HG02763 (cell line): ENCODE results near the gene SNX15.
"Not testable (repeated sequence)": the region's sequence is repeated elsewhere in the genome, so short reads cannot be mapped to it uniquely, and the experiment has no call there.

Source experiments
- ATAC-seq: cut with Tn5 transposase; IDR thresholded peaks from one replicate; pipeline ENCODE4 v1.9.1; 2021; ENCODE audit warnings: mild to moderate bottlenecking, moderate library complexity; ENCODE audit not compliant: unreplicated experiment

Gene SNX15

GRCh38 chr11:65014726-65015227 lies 12.5 kb upstream of the SNX15 start:
- ATAC-seq = peak; percentile 3

DNA sequence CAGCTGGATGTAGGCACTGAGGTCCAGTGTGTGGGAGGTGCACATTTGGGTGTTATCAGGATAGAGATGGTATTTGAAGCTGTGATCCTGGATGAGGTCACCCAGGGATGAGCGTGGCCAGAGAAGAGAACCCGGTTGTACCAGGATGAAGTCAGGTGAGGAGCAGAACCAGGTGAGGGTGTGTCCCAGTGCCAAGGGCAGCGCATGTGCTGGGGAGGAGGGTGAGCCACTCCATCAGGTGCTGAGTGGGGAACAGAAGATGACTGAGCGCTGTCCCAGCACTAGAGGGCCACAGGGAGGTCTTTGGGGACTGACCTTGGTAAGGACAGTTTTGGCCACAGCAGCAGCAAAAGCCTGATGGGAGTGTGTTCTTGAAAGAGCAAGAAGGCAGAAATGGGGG lies 10.5 kb upstream of the SNX15 start:
- no peak for ATAC-seq

DNA sequence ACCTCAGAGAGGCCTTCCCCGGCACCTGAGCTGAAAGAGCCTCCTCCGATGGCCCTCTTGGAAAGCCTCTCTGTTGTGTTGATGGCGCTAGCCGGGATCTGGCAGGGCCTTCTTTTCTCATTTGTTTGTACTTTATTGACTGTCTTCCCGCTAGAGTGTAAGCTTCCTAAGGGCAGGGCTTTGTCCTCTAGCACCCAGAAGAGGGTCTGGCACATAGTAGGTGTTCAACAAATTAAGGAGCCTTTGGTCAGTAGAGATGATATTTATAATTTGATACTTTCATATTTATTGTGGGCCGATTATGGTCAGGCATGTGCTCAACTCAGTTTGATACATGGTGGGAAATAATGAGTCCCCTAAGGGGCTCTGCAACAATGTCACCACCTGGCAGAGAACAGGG lies 9.3 kb upstream of the SNX15 start:
- ATAC-seq = no peak

- ATAC-seq = no peak
Measured at GRCh38 chr11:65019824-65020223, 7.4 kb upstream of the SNX15 start.

DNA sequence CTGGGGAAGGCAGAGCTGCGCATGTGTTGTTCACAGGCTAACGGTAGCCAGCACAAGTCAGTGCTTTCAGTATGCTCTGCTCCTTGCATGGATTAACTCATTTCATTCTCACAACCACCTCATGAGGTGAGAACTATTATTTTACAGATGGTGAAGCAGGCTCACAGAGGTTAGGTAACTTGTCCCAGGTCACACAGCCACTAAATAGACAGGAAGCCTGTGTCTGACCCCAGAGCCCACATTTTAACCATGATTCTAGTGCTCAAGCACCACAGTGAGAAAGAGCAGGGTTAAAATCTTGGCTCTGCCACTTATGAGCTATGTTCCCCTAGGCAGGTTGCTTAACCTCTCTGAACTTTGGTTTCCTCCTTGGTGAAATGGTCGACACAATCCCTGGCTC lies 6.2 kb upstream of the SNX15 start:
- no peak for ATAC-seq

GRCh38 chr11:65021509-65021908 lies 5.7 kb upstream of the SNX15 start:
- ATAC-seq = no peak

- not testable (repeated sequence) for ATAC-seq
Measured at GRCh38 chr11:65023502-65023901, 3.7 kb upstream of the SNX15 start.

- no peak for ATAC-seq
Measured at GRCh38 chr11:65026810-65027209, 429 bp upstream of the SNX15 start.

DNA sequence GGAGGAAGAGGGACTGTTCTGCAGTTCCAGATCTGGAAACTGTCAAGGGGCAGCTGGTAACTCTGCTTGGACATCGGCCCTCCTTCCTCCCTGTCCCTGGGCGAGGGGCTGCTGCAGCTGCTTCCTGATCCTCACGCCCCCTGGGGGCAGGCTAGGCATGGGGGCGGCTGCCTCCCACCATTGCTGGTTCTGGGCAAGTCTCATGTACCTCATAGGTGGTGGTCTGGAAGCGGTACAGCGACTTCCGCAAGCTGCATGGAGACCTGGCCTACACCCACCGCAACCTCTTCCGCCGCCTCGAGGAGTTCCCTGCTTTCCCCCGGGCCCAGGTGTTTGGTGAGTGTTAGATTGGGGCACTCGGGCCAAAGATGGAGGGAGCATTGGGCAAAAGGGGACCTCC lies 5.0 kb downstream of the SNX15 start:
- ATAC-seq = no peak

GRCh38 chr11:65034423-65034822 lies 7.2 kb downstream of the SNX15 start:
- no peak for ATAC-seq

- no peak for ATAC-seq
Measured at GRCh38 chr11:65035579-65035978, 8.3 kb downstream of the SNX15 start.

DNA sequence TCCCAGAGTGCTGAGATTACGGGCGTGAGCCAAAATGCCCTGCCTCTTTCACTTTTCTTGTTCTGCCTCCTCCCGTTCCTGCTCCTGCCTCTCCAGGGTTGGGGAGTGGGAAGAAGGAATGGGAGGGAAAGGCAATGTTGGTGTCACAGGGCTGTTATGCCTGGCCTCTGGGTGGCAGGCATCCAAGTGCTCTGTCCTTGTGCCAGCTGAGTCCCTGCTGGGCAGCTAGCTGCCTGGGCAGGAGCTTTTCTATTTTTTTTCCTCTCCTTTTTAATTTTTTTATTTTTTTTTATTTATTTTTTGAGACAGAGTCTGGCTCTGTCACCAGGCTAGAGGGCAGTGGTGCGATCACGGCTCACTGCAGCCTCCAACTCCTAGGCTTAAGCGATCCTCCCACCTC lies 9.7 kb downstream of the SNX15 start:
- ATAC-seq = no peak

DNA sequence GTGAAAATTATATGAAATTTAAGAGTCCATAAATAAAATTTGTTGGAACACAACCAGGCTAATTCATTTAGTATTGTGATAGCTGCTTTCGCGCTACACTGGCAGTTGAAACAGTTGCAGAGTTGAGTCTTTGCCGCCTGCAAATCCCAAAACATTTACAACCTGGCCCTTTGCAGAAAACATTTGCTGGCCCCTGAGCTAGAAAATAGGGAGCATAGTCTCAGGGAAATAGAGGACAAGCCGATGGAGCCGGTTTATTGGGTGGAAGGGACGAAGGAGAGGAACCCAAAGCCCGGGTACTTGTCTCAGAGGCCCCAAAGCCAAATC lies 13.2 kb downstream of the SNX15 start:
- ATAC-seq = no peak

DNA sequence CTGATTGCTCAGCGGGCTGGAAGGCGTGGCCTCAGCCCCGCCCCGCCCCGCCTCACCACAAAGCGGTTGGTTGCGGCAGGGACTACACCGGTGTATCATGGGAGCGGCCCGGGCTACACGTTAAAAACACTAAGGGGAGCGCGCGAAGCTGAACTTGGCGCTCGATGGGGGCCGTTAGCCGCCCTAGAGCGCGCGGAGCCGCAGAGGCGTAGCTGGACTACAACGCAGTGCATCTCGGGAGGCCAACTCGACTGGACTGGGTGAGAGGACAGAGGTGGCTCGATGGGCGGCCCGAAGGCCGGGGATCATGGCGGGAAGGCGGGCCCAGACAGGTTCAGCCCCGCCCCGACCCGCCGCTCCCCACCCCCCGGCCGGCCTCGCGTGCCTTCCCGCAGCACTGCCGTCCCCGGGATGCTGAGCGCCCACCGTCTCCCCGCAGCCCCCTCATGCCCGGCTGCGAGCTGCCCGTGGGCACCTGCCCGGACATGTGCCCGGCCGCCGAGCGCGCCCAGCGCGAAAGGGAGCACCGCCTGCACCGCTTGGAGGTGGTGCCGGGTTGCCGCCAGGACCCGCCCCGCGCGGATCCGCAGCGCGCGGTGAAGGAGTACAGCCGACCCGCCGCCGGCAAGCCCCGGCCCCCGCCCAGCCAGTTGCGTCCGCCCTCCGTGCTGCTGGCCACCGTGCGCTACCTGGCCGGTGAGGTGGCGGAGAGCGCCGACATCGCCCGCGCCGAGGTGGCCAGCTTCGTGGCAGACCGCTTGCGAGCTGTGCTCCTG lies 13.8 kb downstream of the SNX15 start, which contains the start of gene SAC3D1:
Gene SAC3D1 (plus strand): TSS at position 364 of the 776 bp plus-strand sequence. CDS start 83 bp downstream, at position 447.
- peak; percentile 81 for ATAC-seq

- ATAC-seq = no peak
Measured at GRCh38 chr11:65042891-65043290, 15.7 kb downstream of the SNX15 start.

- ATAC-seq = no peak
Measured at GRCh38 chr11:65043881-65044501, 16.8 kb downstream of the SNX15 start.

- no peak for ATAC-seq
Measured at GRCh38 chr11:65045061-65045460, 17.8 kb downstream of the SNX15 start.

DNA sequence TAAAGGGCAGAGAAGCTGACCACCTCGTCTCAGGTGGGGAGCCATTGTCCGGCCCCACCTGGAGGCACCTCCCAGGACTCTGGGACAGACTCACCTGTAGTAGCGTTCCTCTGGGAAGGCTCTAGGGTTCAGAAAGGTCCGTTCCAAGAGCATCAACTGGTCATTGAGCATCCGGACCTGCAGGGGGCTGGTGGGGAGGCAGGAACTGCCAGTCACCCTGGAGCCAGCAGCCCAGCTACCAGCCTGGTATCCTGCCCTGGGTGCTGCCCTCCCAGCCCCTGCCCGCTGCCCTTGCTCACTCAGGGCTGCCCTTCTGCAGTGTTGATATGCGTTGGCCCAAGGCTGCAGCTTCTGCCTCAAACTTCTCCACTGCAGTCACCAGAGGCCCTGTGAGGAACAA lies 18.5 kb downstream of the SNX15 start:
- ATAC-seq = no peak

DNA sequence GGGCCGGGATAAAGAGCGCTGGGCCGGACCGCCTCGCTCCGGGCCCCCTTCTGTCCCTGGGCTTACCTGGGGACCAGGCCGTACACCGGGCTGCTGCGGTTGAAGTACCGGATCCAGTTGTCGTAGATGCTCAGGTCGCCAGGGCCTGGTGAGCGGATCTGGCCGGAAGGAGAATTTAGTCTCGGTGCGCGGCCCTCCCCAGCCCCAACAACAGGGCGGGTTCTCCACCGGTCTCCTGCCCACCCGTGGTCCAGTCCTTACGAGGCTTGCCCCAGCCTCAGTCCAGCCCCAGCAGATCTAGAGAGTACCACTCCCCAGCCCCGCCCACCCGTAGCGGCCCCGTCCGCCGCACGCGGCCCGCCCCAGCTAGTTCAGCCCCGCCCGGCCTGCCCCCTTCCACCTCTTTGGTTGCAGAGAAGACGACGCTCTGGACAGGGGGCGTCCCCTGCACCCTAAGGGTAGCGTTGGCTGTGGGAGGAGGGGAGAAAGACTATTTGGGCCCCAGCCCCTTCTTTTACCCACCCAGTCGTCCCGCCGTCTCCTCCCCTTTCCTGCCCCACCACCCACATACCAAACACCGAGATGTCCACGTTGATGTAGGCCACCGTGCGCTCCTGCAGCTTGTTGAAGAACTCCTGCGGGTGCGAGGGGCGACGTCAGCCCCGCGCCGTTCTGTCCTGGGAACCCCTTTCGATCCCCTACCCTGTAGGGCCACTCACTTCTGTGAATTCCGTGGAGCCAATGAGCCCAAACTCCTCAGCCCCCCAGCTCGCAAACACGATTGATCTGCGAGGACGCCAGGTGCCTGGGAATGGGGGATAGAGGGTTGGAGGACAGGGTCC lies 20.6 kb downstream of the SNX15 start:
- ATAC-seq = no peak

- ATAC-seq = no peak
Measured at GRCh38 chr11:65051398-65051858, 24.2 kb downstream of the SNX15 start.

- no peak for ATAC-seq
Measured at GRCh38 chr11:65053827-65054508, 26.7 kb downstream of the SNX15 start.
